T-helper 2 cell treated with Interferon-gamma antibody and Interleukin-4, amounts not matched to agents 5 μg/mL and 100 μg/mL, for 36 hours (primary cell): ENCODE measurements around the gene AP2A2.

Source experiments
- DNase-seq: peaks from one replicate; pipeline ENCODE4 v3.0.0; 2021; ENCODE audit warnings: low spot score
- H3K27ac Mint-ChIP-seq: one replicate; pipeline ENCODE4 v1.8.0; 2021; ENCODE audit warnings: mild to moderate bottlenecking, mixed read lengths
- H3K27me3 Mint-ChIP-seq: one replicate; pipeline ENCODE4 v1.8.0; 2021; ENCODE audit warnings: low read depth, mixed read lengths
- H3K36me3 Mint-ChIP-seq: one replicate; pipeline ENCODE4 v1.8.0; 2021; ENCODE audit warnings: low read depth, mixed read lengths
- H3K4me1 Mint-ChIP-seq: one replicate; pipeline ENCODE4 v1.8.0; 2021; ENCODE audit warnings: low read depth, mixed read lengths
- H3K4me3 Mint-ChIP-seq: one replicate; pipeline ENCODE4 v1.8.0; 2022; ENCODE audit warnings: mild to moderate bottlenecking, moderate library complexity, mixed read lengths
- H3K9me3 Mint-ChIP-seq: one replicate; pipeline ENCODE4 v1.8.0; 2021; ENCODE audit warnings: mixed read lengths

The AP2A2 gene

DNA sequence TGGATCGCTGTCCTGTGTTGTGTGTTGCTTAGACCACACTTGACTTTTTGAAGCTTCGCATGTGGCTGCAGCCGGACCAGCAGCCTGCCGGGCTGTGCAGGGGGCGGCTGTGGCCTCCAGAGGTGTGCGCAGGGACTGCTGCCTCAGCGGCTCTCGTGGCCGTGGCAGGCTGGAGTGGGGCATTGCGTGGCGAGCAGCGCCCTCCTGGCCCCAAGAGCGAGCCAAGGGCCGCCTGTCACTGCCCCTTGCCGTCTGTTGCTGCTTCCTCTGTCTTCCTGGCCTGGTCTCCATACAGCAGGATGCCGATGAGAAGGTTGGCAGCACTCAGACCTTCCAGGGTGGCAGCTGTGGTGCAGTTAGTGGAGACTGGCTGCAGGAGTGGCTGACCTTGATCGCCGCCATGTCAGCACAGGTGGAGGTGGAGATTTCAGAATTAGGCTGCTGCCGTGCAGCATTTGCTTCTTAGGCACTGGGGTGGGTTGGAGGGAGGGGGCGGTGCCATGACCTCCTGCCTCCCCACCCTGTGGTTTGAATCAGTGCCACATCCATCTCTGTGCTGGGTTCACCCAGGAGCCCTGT is 76.8 kb downstream of the AP2A2 start:
- Mint-ChIP-seq H3K4me3 (no peak overlapping the region), H3K27ac (no peak overlapping the region), H3K4me1 (no peaks in the 10 kb centered on the region), H3K36me3 (peaks cover 8% of the 10 kb centered on the region), H3K9me3 (no peaks in the 10 kb centered on the region), H3K27me3 (no peaks in the 10 kb centered on the region)
- DNase-seq = no peak

DNA sequence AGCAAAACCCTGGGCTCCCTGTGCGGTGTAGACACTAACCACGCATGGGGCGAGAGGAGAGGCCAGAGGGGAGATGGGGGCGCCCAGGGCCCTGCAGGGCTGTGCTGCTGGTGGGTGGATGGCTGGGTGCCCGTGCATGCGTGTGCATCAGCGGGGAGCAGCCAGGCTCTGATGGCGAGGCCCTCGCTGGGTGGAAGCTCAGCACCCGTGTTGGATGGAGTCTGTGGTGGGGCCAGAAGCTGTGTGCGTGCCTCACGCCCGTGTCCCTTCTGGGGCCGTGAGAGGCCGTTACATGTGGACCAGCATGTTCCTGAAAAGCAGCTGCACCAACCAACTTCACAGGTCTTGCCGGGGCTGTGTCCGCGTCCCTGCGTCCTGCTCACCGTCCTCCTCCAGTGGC is 77.5 kb downstream of the AP2A2 start:
- Mint-ChIP-seq H3K4me3 (no peak overlapping the region), H3K4me1 (no peaks in the 10 kb centered on the region), H3K36me3 (peaks cover 8% of the 10 kb centered on the region), H3K27me3 (no peaks in the 10 kb centered on the region), H3K9me3 (no peaks in the 10 kb centered on the region), H3K27ac (no peak overlapping the region)
- no peak for DNase-seq

DNA sequence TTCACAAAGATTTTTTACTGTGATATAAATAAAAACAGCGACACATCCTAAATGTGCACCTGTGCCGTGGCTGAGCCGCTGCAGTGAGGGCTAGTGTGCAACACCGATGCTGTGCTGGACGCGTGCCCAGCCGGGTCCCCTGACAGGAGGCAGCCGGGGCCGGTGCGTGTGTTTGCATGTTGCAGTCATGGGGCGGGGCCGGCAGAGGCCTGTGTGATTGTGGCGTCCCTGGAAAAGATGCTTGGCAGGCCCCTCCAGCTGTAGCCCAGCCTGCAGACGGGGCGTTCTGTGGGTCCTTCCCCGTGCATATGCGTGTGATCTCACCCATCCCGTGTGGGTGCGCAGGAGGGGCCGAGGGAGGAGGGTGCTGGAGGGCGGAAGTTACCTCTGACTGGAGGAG is 80.3 kb downstream of the AP2A2 start:
- DNase-seq = no peak
- Mint-ChIP-seq H3K27me3 (no peaks in the 10 kb centered on the region), H3K27ac (no peak overlapping the region), H3K4me1 (no peaks in the 10 kb centered on the region), H3K36me3 (peaks cover 20% of the 10 kb centered on the region), H3K4me3 (no peak overlapping the region), H3K9me3 (no peaks in the 10 kb centered on the region)

DNA sequence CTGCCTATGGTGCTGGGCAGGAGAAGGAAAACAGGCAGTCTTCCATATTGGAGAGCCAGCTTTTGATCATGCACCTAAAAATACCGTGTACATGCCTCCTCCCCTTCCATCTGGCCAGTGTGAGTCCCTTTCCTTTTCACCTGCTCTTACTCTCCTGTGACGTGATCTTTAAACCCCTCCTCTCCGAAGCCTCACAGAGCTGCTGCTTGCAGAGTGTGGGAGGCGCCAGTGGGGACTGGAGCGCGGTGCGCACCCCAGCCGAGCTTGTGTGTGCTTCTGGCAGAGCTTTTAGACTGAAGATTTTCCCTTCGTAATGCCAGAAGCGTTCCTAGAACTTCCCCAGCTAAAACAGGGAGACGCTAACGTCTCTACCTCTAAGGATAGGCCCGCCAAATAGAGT is 81.1 kb downstream of the AP2A2 start:
- H3K27ac Mint-ChIP-seq = no peak overlapping the region
- no peaks in the 10 kb centered on the region for H3K4me1 Mint-ChIP-seq
- DNase-seq = no peak
- H3K4me3 Mint-ChIP-seq = no peak overlapping the region
- H3K9me3 Mint-ChIP-seq = no peaks in the 10 kb centered on the region
- H3K36me3 Mint-ChIP-seq = peaks cover 18% of the 10 kb centered on the region
- no peaks in the 10 kb centered on the region for H3K27me3 Mint-ChIP-seq

DNA sequence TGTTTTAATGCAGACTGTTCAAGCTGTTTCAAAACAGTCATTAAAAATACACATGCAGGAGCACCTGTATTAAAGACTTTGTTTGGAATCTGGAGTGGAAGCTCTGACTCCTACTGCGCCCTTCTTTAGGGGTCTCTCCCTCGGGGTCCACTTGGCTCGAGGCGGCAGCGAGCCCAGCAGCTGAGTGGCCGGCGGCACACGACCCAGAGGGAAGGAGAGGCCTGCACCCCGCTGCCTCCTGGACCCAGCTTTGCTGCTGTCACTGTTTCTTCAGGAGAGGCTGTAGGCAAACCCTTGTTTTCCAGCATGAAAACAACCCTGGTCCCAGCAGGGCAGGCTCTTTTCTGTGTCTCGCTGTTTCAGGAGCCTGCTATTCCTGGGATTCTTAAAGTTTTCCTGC is 81.6 kb downstream of the AP2A2 start:
- DNase-seq = no peak
- Mint-ChIP-seq H3K9me3 (no peaks in the 10 kb centered on the region), H3K4me3 (no peak overlapping the region), H3K27me3 (no peaks in the 10 kb centered on the region), H3K36me3 (peaks cover 15% of the 10 kb centered on the region), H3K27ac (no peak overlapping the region), H3K4me1 (no peaks in the 10 kb centered on the region)

DNA sequence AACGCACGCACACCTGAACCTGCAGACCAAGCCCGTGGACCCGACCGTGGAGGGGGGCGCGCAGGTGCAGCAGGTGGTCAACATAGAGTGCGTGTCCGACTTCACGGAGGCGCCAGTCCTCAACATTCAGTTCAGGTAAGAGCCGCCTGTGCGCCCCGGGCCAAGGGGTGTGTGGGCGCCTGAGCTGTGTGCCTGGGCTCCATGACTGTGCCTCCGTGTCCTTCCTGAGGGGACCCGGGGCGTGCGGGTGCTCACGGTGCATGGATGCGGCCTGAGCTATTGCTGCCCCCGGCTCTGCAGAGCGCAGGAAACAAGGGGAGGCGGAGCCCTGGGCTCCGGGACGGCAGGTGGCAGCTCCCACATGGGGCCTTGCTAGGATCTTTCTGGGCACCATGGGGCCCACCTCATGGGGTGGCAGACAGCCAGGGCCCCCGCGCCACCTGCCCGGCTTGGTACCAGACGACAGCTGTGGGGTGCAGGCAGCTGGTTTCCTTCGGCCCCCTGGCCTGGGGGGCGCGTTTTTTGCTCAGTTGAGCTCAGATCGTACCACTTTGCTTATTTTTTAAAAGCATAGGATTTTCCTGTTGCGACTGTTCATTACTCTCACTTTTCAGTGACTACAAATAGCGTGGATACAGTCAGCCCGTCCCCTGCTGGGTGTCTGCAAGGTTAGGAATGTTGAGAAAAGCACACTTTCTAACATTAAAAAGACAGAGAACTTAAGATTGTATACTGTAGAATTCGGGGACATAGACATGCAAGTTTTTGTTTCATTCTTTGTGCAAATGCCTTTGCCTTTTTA is 82.5 kb downstream of the AP2A2 start:
- Mint-ChIP-seq H3K27ac (no peak overlapping the region), H3K4me1 (no peaks in the 10 kb centered on the region), H3K36me3 (peaks cover 15% of the 10 kb centered on the region), H3K9me3 (no peaks in the 10 kb centered on the region), H3K27me3 (no peaks in the 10 kb centered on the region), H3K4me3 (no peak overlapping the region)
- DNase-seq = no peak

DNA sequence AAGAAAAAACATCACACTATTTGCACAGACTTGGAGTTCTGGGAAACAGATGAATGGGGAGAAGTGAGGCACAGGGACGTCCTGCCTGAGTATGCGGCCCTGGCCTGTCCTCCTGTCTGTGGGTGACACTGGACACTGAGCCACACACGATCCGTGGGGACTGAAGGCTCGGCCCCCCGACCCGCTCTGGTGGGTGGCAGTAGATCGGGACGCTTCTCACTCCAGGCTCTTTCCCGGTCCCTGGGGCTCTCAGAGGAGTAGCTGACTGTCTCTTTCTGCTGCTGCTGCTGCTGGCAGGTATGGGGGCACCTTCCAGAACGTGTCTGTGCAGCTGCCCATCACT is 83.1 kb downstream of the AP2A2 start:
- no peaks in the 10 kb centered on the region for H3K4me1 Mint-ChIP-seq
- H3K36me3 Mint-ChIP-seq = peaks cover 15% of the 10 kb centered on the region
- DNase-seq = no peak
- no peaks in the 10 kb centered on the region for H3K27me3 Mint-ChIP-seq
- no peaks in the 10 kb centered on the region for H3K9me3 Mint-ChIP-seq
- H3K27ac Mint-ChIP-seq = no peak overlapping the region
- H3K4me3 Mint-ChIP-seq = no peak overlapping the region

DNA sequence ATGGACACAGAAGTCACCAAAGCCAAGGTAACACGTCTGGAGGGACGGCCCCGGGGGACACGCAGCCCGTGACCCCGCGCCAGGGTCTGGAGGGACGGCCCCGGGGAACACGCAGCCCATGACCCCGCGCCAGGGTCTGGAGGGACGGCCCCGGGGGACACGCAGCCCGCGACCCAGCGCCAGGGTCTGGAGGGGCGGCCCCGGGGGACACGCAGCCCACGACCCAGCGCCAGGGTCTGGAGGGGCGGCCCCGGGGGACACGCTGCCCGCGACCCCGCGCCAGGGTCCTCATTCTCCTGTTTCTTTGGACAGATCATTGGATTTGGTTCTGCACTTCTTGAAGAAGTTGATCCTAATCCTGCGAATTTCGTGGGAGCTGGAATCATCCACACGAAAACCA is 83.7 kb downstream of the AP2A2 start:
- Mint-ChIP-seq H3K4me1 (no peaks in the 10 kb centered on the region), H3K9me3 (no peaks in the 10 kb centered on the region), H3K4me3 (no peak overlapping the region), H3K27ac (no peak overlapping the region), H3K27me3 (no peaks in the 10 kb centered on the region), H3K36me3 (peaks cover 15% of the 10 kb centered on the region)
- no peak for DNase-seq

DNA sequence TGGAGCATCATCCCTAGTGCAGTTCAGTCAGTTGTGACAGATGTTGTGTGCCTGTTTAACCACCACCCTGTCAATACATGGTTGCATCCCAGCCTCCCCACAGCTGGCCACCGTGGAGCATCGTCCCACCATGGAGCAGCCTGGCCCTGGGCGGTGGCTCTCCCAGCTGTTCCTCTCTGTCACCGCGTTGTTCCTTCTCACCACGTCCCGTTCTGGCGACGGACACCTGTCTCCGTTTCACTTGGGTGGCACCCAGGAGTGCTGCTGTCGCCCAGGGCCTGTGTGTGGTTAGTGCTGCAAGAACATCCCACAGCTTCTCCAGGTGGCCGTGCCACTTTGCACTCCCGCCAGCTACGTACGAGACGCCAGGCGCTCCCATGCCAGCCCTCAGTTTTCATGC is 84.3 kb downstream of the AP2A2 start:
- H3K36me3 Mint-ChIP-seq = peaks cover 15% of the 10 kb centered on the region
- DNase-seq = no peak
- no peaks in the 10 kb centered on the region for H3K9me3 Mint-ChIP-seq
- no peak overlapping the region for H3K27ac Mint-ChIP-seq
- no peak overlapping the region for H3K4me3 Mint-ChIP-seq
- H3K4me1 Mint-ChIP-seq = no peaks in the 10 kb centered on the region
- H3K27me3 Mint-ChIP-seq = no peaks in the 10 kb centered on the region

DNA sequence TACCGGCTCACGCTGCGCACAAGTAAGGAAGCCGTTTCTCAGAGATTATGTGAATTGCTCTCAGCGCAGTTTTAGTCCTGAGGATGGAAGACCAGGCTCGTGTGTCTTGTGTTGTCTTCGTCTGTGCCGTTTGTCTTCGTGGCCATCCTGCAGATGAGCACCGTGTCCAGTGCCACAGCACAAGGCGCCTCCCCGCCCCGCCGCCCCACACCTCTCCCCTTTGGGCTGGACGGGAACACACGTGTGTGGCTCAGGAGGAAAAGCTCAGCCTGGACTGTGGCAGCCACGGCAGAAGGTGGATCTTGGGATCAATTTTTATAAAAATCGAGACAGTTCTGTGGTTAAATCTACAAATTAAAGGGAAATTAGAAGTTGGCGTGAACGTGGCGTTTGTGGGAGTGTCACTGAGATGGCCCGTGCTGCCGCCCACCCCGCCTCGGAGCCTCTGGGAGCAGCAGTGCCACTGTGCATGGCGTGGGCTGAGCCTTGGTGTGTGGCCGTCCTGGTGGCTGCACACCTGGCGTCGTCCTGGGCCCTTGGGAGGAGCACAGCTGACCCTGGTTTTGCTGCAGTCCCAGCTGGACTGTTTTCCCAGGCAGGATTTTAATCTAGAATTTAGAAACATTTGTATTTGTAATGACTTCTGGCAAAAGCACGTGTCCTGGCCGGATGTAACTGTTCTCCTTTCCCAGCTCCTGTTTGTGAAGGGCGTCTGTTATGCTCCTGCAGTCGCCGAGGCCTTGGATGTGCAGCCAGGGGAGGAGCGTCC is 85.1 kb downstream of the AP2A2 start:
- Mint-ChIP-seq H3K4me1 (no peaks in the 10 kb centered on the region), H3K9me3 (no peaks in the 10 kb centered on the region), H3K4me3 (no peak overlapping the region), H3K27ac (no peak overlapping the region), H3K36me3 (peaks cover 15% of the 10 kb centered on the region), H3K27me3 (no peaks in the 10 kb centered on the region)
- DNase-seq = no peak

DNA sequence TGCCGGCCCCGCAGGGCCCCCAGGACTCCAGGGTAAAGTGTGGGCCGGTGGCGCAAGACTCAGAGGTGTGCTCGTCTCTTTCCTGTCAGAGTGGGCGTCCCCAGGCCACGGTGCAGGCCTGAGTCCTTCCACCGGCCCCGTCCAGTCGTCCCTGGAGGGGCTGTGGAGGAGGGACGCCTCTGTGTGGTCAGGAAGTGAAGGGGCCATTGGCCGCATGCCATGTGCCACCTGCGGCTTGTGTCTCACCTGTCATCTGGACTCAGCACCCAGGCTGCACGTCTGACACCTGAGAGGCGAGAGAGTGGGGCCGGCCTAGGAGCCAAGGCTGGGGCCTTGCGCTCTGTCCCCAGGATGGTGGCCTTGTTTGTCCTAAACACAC is 85.6 kb downstream of the AP2A2 start:
- no peak overlapping the region for H3K27ac Mint-ChIP-seq
- H3K9me3 Mint-ChIP-seq = no peaks in the 10 kb centered on the region
- no peak overlapping the region for H3K4me3 Mint-ChIP-seq
- no peaks in the 10 kb centered on the region for H3K27me3 Mint-ChIP-seq
- no peaks in the 10 kb centered on the region for H3K4me1 Mint-ChIP-seq
- DNase-seq = no peak
- peaks cover 15% of the 10 kb centered on the region for H3K36me3 Mint-ChIP-seq

DNA sequence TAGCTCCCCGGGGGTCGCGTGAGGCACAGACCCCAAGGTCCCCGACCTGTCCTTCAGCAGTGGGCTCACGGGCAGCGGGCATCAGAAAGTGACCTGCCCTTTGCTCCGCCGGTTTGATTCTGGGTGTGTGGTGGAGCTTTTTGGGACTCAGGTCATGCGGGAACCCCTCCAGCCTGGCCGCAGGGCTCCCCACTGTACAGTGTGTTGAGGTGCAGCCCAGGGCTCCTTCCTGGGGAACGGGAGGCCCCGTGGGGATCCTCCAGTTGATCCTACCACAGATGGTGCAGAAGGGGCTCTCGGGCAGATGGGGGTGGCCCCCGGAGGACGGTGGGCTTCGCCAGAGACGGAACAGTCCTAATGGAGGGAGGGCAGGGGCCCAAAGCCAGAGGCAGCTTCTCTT is 86.6 kb downstream of the AP2A2 start:
- H3K4me3 Mint-ChIP-seq = no peak overlapping the region

DNA sequence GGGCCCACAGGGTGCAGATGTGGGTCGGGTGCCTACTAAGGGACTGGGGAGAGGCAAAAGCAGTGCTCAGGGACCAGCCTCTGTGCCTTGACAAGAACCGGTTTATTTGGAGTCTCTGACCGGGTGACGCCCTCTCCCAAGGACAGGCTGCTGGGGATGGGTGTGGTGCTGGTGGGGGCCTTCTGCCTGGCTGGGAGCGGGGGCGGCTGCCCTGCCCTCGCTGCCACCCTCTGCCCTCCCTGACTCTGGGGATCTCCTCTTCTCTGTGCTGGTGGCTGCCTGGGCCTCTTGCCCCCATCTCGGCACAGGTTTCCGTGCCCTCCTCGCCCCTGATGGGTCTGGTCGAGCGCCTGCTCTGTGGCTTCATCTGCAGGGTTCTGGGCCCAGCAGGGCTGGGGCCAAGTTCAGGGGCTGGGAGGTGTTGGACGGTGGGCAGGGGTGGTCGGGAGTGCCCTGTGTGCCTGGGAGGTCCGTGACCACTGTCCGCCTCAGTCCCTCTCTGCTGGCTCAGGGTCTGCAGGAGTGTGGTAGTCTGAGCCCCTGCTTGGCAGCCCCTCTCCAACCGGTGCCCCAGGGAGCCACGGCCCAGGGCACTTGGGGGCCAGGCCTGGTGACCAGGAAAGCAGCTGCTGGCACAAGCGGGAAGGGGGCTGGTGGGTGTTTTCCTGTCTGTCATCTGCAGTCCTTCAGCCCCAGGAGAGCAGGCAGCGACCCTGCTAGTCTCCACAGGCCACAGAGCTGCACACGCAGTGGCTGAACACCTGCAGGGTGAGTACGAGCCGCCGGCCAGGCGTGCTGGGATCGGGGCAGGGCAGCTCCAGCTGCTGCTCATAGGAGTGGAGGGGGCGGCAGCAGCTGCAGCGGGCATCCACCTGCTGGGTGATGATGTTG is 87.3 kb downstream of the AP2A2 start:
- no peak for DNase-seq
- H3K36me3 Mint-ChIP-seq = peaks cover 14% of the 10 kb centered on the region
- H3K4me1 Mint-ChIP-seq = peaks cover 4% of the 10 kb centered on the region
- H3K4me3 Mint-ChIP-seq = no peak overlapping the region
- H3K27ac Mint-ChIP-seq = no peak overlapping the region
- H3K27me3 Mint-ChIP-seq = no peaks in the 10 kb centered on the region
- H3K9me3 Mint-ChIP-seq = peaks cover 14% of the 10 kb centered on the region

More for the DNA sequence above, 86.6 kb downstream of the AP2A2 start:
- Mint-ChIP-seq H3K27me3 (no peaks in the 10 kb centered on the region), H3K27ac (no peak overlapping the region), H3K4me1 (peaks cover 4% of the 10 kb centered on the region), H3K36me3 (peaks cover 14% of the 10 kb centered on the region), H3K9me3 (peaks cover 10% of the 10 kb centered on the region)
- no peak for DNase-seq

DNA sequence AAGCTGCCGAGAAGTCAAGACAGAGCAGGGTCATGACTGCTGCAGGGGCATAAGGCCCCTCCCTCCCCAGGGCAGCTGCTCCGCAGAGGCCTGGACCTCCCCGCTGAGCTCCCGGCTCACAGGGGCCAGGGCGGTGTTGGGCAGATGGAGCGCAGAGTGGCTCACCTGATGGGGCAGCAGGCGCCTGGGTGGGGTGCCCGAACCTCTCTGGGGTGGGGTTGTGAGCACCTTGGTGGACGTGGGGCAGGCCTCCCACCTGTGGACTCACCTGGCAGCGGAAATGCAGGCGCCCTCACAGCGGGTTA is 87.9 kb downstream of the AP2A2 start:
- H3K4me3 Mint-ChIP-seq = no peak overlapping the region
- no peak for DNase-seq
- peaks cover 4% of the 10 kb centered on the region for H3K4me1 Mint-ChIP-seq
- H3K27ac Mint-ChIP-seq = no peak overlapping the region
- peaks cover 14% of the 10 kb centered on the region for H3K36me3 Mint-ChIP-seq
- H3K9me3 Mint-ChIP-seq = peaks cover 14% of the 10 kb centered on the region
- H3K27me3 Mint-ChIP-seq = no peaks in the 10 kb centered on the region
